Measurements from ENCODE around the gene KIAA0586. TPM values are rescaled to one million over a fixed set of nuclear protein-coding genes. Genes with fewer than 3 reads are reported as not detected.

Gene KIAA0586
- total and polyA plus RNA-seq, 8 donors: 14.2 to 28.7 (median 22.2) TPM

DNA sequence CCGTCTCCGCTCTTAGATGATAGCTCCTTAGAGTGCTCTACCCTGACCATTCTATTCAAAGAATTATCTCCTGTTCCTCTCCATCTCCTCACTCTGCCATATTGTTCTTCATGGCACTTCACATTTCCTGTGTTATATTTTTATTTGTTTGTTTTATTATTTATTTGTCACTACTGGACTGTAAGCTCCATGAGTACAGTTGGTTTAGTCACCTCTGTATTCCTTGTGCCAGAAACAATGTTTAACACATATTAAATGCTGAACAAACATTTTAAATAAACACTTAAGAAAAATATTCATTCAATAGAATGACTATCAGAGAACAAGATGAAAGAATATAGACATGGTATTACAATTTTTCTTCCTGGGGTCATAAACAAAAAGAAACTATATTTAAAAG is 35.6 kb downstream of the KIAA0586 start:
- intact Hi-C loops (cut with DNase I): no loop called here
- H3K27ac ChIP-seq: no peak overlapping the region
- TF ChIP-seq, protein P1, sequence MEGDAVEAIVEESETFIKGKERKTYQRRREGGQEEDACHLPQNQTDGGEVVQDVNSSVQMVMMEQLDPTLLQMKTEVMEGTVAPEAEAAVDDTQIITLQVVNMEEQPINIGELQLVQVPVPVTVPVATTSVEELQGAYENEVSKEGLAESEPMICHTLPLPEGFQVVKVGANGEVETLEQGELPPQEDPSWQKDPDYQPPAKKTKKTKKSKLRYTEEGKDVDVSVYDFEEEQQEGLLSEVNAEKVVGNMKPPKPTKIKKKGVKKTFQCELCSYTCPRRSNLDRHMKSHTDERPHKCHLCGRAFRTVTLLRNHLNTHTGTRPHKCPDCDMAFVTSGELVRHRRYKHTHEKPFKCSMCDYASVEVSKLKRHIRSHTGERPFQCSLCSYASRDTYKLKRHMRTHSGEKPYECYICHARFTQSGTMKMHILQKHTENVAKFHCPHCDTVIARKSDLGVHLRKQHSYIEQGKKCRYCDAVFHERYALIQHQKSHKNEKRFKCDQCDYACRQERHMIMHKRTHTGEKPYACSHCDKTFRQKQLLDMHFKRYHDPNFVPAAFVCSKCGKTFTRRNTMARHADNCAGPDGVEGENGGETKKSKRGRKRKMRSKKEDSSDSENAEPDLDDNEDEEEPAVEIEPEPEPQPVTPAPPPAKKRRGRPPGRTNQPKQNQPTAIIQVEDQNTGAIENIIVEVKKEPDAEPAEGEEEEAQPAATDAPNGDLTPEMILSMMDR (IDR thresholded peaks at IDR 0.05): no peak
- H3K36me3 ChIP-seq: peaks cover 0 to 80% of the 10 kb centered on the region in 2 donors
- H3K4me1 ChIP-seq: no peaks in the 10 kb centered on the region
- ATAC-seq: no peak
- no peaks in the 10 kb centered on the region for H3K27me3 ChIP-seq
- DNase-seq: no peak
- no peaks in the 10 kb centered on the region for H3K9me3 ChIP-seq
- H3K4me3 ChIP-seq: no peak overlapping the region

DNA sequence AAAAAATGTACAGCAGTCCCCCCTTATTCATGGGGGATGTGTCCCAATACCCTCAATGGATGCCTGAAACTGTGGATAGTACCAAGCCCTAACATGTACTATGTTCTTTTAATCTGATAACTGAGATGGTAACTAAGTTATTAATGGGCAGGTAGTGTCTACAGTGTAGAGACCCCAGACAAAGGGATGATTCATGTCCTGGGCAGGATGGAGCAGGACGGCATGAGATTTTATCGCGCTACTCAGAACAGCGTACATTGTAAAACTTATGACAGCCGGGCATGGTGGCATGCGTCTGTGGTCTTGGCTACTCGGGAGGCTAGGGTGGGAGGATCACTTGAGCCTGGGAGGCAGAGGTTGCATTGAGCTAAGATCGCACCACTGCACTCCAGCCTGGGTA is 37.1 kb downstream of the KIAA0586 start:
- ATAC-seq: no peak
- intact Hi-C loops (cut with DNase I): no loop called here

GRCh38 chr14:58465421-58465820 is 37.9 kb downstream of the KIAA0586 start:
- ATAC-seq: no peak
- no peaks in the 10 kb centered on the region for H3K9me3 ChIP-seq
- H3K36me3 ChIP-seq: peaks cover 0 to 89% of the 10 kb centered on the region in 2 donors

More for the DNA sequence above, 37.1 kb downstream of the KIAA0586 start:
- Histone ChIP-seq H3K4me3 (no peak overlapping the region), H3K4me1 (no peaks in the 10 kb centered on the region), H3K27me3 (no peaks in the 10 kb centered on the region), H3K36me3 (peaks cover 0 to 87% of the 10 kb centered on the region in 2 donors), H3K9me3 (no peaks in the 10 kb centered on the region), H3K27ac (no peak overlapping the region)
- no peak for DNase-seq
- TF ChIP-seq, protein P1 (IDR thresholded peaks at IDR 0.05): no peak

GRCh38 chr14:58466459-58466858 is 38.9 kb downstream of the KIAA0586 start:
- TF ChIP-seq, protein P1 (IDR thresholded peaks at IDR 0.05): no peak
- intact Hi-C loops (cut with DNase I): no loop called here
- Histone ChIP-seq H3K27me3 (no peaks in the 10 kb centered on the region), H3K4me1 (no peaks in the 10 kb centered on the region), H3K36me3 (peaks cover 0 to 81% of the 10 kb centered on the region in 2 donors), H3K27ac (no peak overlapping the region), H3K9me3 (no peaks in the 10 kb centered on the region), H3K4me3 (no peak overlapping the region)
- no peak for DNase-seq
- ATAC-seq: no peak

More at GRCh38 chr14:58465421-58465820, 37.9 kb downstream of the KIAA0586 start:
- Histone ChIP-seq H3K27ac (no peak overlapping the region), H3K4me1 (no peaks in the 10 kb centered on the region), H3K27me3 (no peaks in the 10 kb centered on the region), H3K4me3 (no peak overlapping the region)
- DNase-seq: no peak
- TF ChIP-seq, protein P1 (IDR thresholded peaks at IDR 0.05): no peak
- intact Hi-C loops (cut with DNase I): no loop called here

- no peak for DNase-seq
- H3K36me3 ChIP-seq: peaks cover 0 to 70% of the 10 kb centered on the region in 2 donors
These were observed 40.1 kb downstream of the KIAA0586 start for GRCh38 chr14:58467575-58467974.

More at GRCh38 chr14:58467575-58467974, 40.1 kb downstream of the KIAA0586 start:
- Histone ChIP-seq H3K9me3 (no peaks in the 10 kb centered on the region), H3K4me1 (no peaks in the 10 kb centered on the region), H3K27me3 (no peaks in the 10 kb centered on the region), H3K27ac (no peak overlapping the region), H3K4me3 (no peak overlapping the region)
- intact Hi-C loops (cut with DNase I): no loop called here
- ATAC-seq: no peak
- TF ChIP-seq, protein P1 (IDR thresholded peaks at IDR 0.05): no peak

All from left lung (tissue), 10 donors.